Pancreas (tissue), 10 donors: Measurements from ENCODE around the gene RASGRF1. TPM values are rescaled to one million over a fixed set of nuclear protein-coding genes. Genes with fewer than 3 reads are reported as not detected.

Experiments used
- ATAC-seq, 4 donors: fragments of 200-7000 bp; cut with Tn5 transposase; one replicate each; pipeline versions ENCODE4 v1.8.0 to v1.9.1; 2020; ENCODE audit warnings: mild to moderate bottlenecking in 4 of 4, moderate library complexity in 4 of 4
- DNase-seq, 6 donors: peaks; one replicate each; pipeline ENCODE4 v3.0.0-alpha.2; 2020
- FAIRE-seq: peaks from 2 replicates; lab custom pipeline; 2012; peaks lifted over from hg19 to GRCh38; lab: Jason Lieb, UNC
- H3K27ac ChIP-seq, 4 donors: fragments of 200-600 bp; sonication (generic); 1 replicate in 3 of 4; 2 replicates in 1 of 4; pipeline versions ENCODE4 v1.5.0 to v1.8.0; 2020
- H3K27me3 ChIP-seq, 4 donors: fragments of 200-600 bp; one replicate each; pipeline ENCODE4 v1.8.0; 2021
- H3K36me3 ChIP-seq, 3 donors: fragments of 200-600 bp; sonication (generic) in 1 of 3; one replicate each; pipeline versions ENCODE4 v1.5.0 to v1.8.0; 2020 to 2021
- H3K4me1 ChIP-seq, 3 donors: fragments of 200-600 bp; one replicate each; pipeline ENCODE4 v1.8.0; 2021
- H3K4me3 ChIP-seq, 4 donors: fragments of 200-600 bp; sonication (generic) in 2 of 4; one replicate each; pipeline versions ENCODE4 v1.5.0 to v1.8.0; 2020 to 2021
- H3K9me3 ChIP-seq, 4 donors: fragments of 200-600 bp; one replicate each; pipeline ENCODE4 v1.8.0; 2021
- CTCF ChIP-seq, 4 donors: fragments of 200-600 bp; sonication (generic) in 3 of 4; IDR thresholded peaks; one replicate each; pipeline versions ENCODE4 v1.5.0 to v1.8.0; 2021; ENCODE audit warnings: antibody characterized with exemption in 4 of 4
- WGBS, 2 donors: extraction: QIAGEN DNeasy Blood & Tissue Kit; methylation state at CpG; one replicate each; pipeline ENCODE4 v1.1.7; 2013; 5-methylcytosine and 5-hydroxymethylcytosine counted together
- intact Hi-C, 3 donors: fragments of 100-400 bp; cut with DNase I; formaldehyde crosslinking; loops; one replicate each; pipeline versions ENCODE4 v1.11.1 to v1.14.2; 2022
- polyA plus RNA-seq, 2 donors: library from polyadenylated mRNA; stranded (reverse); fragments of 200-250 nt; gene quantifications; one replicate each; pipeline ENCODE4 v1.2.3, GENCODE V29; 2013
- total RNA-seq, 6 donors: library from RNA; stranded (reverse); fragmentation: NEBNext Ultra II Directional in 4 of 6; extraction: Animal tissue kit (Norgen Biotek cat#: 25700) in 4 of 6; gene quantifications; one replicate each; pipeline versions ENCODE4 v1.2.1 to v1.2.4, GENCODE V29; 2021 to 2023
- donor health status: healthy with polysubstance abuse.
- donor health status: DM: no; HTN: no; CAD: no; lungs with moderate emphysema.
- donor health status: DM: no; HTN: no; CAD: no.
- donor health status: control.
- donor health status: control.
- donor health status: Bipolar disorder and iron deficiency.
- donor health status: DM: yes; HTN: yes; CAD: no.
- donor health status: DM: no; HTN: no; CAD: no.
- donor health status: DM: no; HTN: no; CAD: no.
- donor health status: DM: yes; HTN: yes; CAD: no.

Gene RASGRF1
- total and polyA plus RNA-seq, 8 donors: 0.35 to 8.4 (median 2.1) TPM

- H3K36me3 ChIP-seq: peaks cover 3 to 29% (median 14%) of the 10 kb centered on the region in 3 donors
- DNase-seq (peak in 1 of 6 donors; percentile 45), ATAC-seq (peak in 2 of 4 donors; percentile 5 to 16), FAIRE-seq (no peak)
- no peaks in the 10 kb centered on the region for H3K27me3 ChIP-seq
- H3K4me1 ChIP-seq: no peaks in the 10 kb centered on the region
- no peak for TF ChIP-seq CTCF (IDR thresholded peaks at IDR 0.05)
- WGBS, 2 donors: 89 to 91% methylated on average over 5 of the region's 5 CpGs
- H3K27ac ChIP-seq: no peak overlapping the region
- intact Hi-C loops: loop anchor here in 1 of 3 donors (10.0 kb wide), 1 partner anchor 269 kb away; no protein-coding TSS in a partner anchor
- no peak overlapping the region for H3K4me3 ChIP-seq
- no peaks in the 10 kb centered on the region for H3K9me3 ChIP-seq
Measured at GRCh38 chr15:78925956-78926743, 164.4 kb downstream of the RASGRF1 start.

GRCh38 chr15:78925076-78925624 lies 165.4 kb downstream of the RASGRF1 start:
- WGBS, 2 donors: 81 to 83% methylated on average over 10 of the region's 10 CpGs
- intact Hi-C loops: loop anchor here in 1 of 3 donors (10.0 kb wide), 1 partner anchor 270 kb away; no protein-coding TSS in a partner anchor
- Histone ChIP-seq H3K9me3 (no peaks in the 10 kb centered on the region), H3K4me3 (no peak overlapping the region), H3K36me3 (peaks cover 3 to 33% (median 14%) of the 10 kb centered on the region in 3 donors), H3K4me1 (no peaks in the 10 kb centered on the region), H3K27me3 (no peaks in the 10 kb centered on the region), H3K27ac (no peak overlapping the region)
- DNase-seq: peak in 1 of 6 donors; percentile 25
- TF ChIP-seq CTCF (IDR thresholded peaks at IDR 0.05): no peak
- FAIRE-seq: no peak
- ATAC-seq: no peak

GRCh38 chr15:78923480-78924360 lies 166.9 kb downstream of the RASGRF1 start:
- ATAC-seq (no peak), FAIRE-seq (no peak)
- intact Hi-C loops: loop anchor here in 1 of 3 donors (10.0 kb wide), 1 partner anchor 271 kb away; no protein-coding TSS in a partner anchor

GRCh38 chr15:78923015-78923414 lies 167.6 kb downstream of the RASGRF1 start:
- intact Hi-C loops: loop anchor here in 1 of 3 donors (10.0 kb wide), 1 partner anchor 272 kb away; no protein-coding TSS in a partner anchor
- Histone ChIP-seq H3K27ac (no peak overlapping the region), H3K36me3 (peaks cover 3 to 41% (median 14%) of the 10 kb centered on the region in 3 donors), H3K4me1 (no peaks in the 10 kb centered on the region), H3K9me3 (no peaks in the 10 kb centered on the region), H3K4me3 (no peak overlapping the region), H3K27me3 (no peaks in the 10 kb centered on the region)
- no peak for DNase-seq
- WGBS, 2 donors: 81 to 88% methylated on average over 7 of the region's 7 CpGs
- no peak for FAIRE-seq
- no peak for ATAC-seq
- no peak for TF ChIP-seq CTCF (IDR thresholded peaks at IDR 0.05)

More at GRCh38 chr15:78923480-78924360, 166.9 kb downstream of the RASGRF1 start:
- H3K9me3 ChIP-seq: no peaks in the 10 kb centered on the region
- H3K4me3 ChIP-seq: no peak overlapping the region
- DNase-seq: peak in 1 of 6 donors; percentile 32
- peaks cover 3 to 41% (median 14%) of the 10 kb centered on the region in 3 donors for H3K36me3 ChIP-seq
- no peaks in the 10 kb centered on the region for H3K4me1 ChIP-seq
- no peak for TF ChIP-seq CTCF (IDR thresholded peaks at IDR 0.05)
- no peaks in the 10 kb centered on the region for H3K27me3 ChIP-seq
- 92 to 97% methylated on average over 16 to 18 of the region's 18 CpGs for WGBS, 2 donors
- H3K27ac ChIP-seq: no peak overlapping the region
